ENCODE measurements around the gene EYS. TPM values are rescaled to one million over a fixed set of nuclear protein-coding genes. Genes with fewer than 3 reads are reported as not detected.

The EYS gene
- total RNA-seq, 1 experiment from 2014 or later = not detected

DNA sequence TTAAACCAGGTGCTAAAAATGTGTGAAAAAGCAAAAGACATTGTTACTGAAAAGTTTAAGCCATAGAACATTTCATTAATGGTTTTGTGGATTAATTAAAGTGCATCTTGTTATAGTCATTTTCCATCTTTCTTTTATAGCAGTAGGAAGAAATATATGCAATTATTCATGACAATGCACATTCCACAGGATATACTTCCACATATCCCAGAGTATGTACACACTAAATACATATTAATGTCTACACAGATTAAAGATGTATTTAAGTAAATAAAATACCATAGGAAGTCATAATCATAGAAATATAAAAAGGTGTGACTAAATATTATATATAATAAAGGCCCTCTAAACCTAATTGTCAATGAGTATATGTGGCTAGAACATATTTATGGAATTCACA is 1492.7 kb downstream of the EYS start:
- no peaks in the 10 kb centered on the region for H3K27me3 ChIP-seq (replicated peaks; ENCODE audit: control insufficient read depth, insufficient read depth, low read length)
- no TSS peak for BruUV-seq (replicated peaks)
- Mint-ChIP-seq H3K4me3 (ENCODE audit: unreplicated experiment) (no peak overlapping the region), H3K27me3 (ENCODE audit: insufficient read depth, unreplicated experiment) (no peaks in the 10 kb centered on the region), H3K27ac (ENCODE audit: unreplicated experiment) (no peak overlapping the region), H3K4me1 (ENCODE audit: low read depth, unreplicated experiment) (peaks cover 15% of the 10 kb centered on the region), H3K36me3 (ENCODE audit: insufficient read depth, unreplicated experiment) (no peaks in the 10 kb centered on the region), H3K9me3 (ENCODE audit: unreplicated experiment) (no peaks in the 10 kb centered on the region)
- TF ChIP-seq, protein P1, sequence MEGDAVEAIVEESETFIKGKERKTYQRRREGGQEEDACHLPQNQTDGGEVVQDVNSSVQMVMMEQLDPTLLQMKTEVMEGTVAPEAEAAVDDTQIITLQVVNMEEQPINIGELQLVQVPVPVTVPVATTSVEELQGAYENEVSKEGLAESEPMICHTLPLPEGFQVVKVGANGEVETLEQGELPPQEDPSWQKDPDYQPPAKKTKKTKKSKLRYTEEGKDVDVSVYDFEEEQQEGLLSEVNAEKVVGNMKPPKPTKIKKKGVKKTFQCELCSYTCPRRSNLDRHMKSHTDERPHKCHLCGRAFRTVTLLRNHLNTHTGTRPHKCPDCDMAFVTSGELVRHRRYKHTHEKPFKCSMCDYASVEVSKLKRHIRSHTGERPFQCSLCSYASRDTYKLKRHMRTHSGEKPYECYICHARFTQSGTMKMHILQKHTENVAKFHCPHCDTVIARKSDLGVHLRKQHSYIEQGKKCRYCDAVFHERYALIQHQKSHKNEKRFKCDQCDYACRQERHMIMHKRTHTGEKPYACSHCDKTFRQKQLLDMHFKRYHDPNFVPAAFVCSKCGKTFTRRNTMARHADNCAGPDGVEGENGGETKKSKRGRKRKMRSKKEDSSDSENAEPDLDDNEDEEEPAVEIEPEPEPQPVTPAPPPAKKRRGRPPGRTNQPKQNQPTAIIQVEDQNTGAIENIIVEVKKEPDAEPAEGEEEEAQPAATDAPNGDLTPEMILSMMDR (IDR thresholded peaks at IDR 0.05; ENCODE audit: insufficient read depth in 1 of 2, low read depth in 1 of 2, low read length in 1 of 2, severe bottlenecking in 1 of 2, unreplicated experiment in 1 of 2) = no peak
- H3K36me3 ChIP-seq (ENCODE audit: control insufficient read depth, insufficient read depth, low read length) = no peaks in the 10 kb centered on the region
- H3K4me3 ChIP-seq (ENCODE audit: low read depth, low read length) = no peak overlapping the region
- peaks cover 5% of the 10 kb centered on the region; the same call in 1 of the 2 replicates for H3K4me1 ChIP-seq
- ChIA-PET CTCF (no interaction called here), POLR2A (no interaction called here)
- H3K9me3 ChIP-seq = no peaks in the 10 kb centered on the region
- intact Hi-C loops (cut with micrococcal nuclease; ENCODE audit: unreplicated experiment) = no loop called here
- DNase-seq = no peak

- Mint-ChIP-seq H3K27me3 (ENCODE audit: insufficient read depth, unreplicated experiment) (no peaks in the 10 kb centered on the region), H3K4me1 (ENCODE audit: low read depth, unreplicated experiment) (peaks cover 9% of the 10 kb centered on the region), H3K36me3 (ENCODE audit: insufficient read depth, unreplicated experiment) (no peaks in the 10 kb centered on the region), H3K27ac (ENCODE audit: unreplicated experiment) (no peak overlapping the region), H3K4me3 (ENCODE audit: unreplicated experiment) (no peak overlapping the region), H3K9me3 (ENCODE audit: unreplicated experiment) (no peaks in the 10 kb centered on the region)
- H3K9me3 ChIP-seq = no peaks in the 10 kb centered on the region
- TF ChIP-seq, protein P1 (IDR thresholded peaks at IDR 0.05; ENCODE audit: insufficient read depth in 1 of 2, low read depth in 1 of 2, low read length in 1 of 2, severe bottlenecking in 1 of 2, unreplicated experiment in 1 of 2) = no peak
- no TSS peak for BruUV-seq (replicated peaks)
- CTCF ChIA-PET = no interaction called here
- peaks cover 5% of the 10 kb centered on the region; the same call in 1 of the 2 replicates for H3K4me1 ChIP-seq
- no peak for DNase-seq
- intact Hi-C loops (cut with micrococcal nuclease; ENCODE audit: unreplicated experiment) = no loop called here
- H3K36me3 ChIP-seq (ENCODE audit: control insufficient read depth, insufficient read depth, low read length) = no peaks in the 10 kb centered on the region
- no peak overlapping the region for H3K4me3 ChIP-seq (ENCODE audit: low read depth, low read length)
- H3K27me3 ChIP-seq (replicated peaks; ENCODE audit: control insufficient read depth, insufficient read depth, low read length) = no peaks in the 10 kb centered on the region
- POLR2A ChIA-PET = no interaction called here
Measured at GRCh38 chr6:64213697-64214096, 1493.3 kb downstream of the EYS start.

- H3K36me3 ChIP-seq (ENCODE audit: control insufficient read depth, insufficient read depth, low read length) = no peaks in the 10 kb centered on the region
- H3K9me3 ChIP-seq = no peaks in the 10 kb centered on the region
- H3K4me1 ChIP-seq = no peaks in the 10 kb centered on the region
- no peak overlapping the region for H3K27ac Mint-ChIP-seq (ENCODE audit: unreplicated experiment)
- DNase-seq = no peak
- no peak overlapping the region for H3K4me3 ChIP-seq (ENCODE audit: low read depth, low read length)
- ChIA-PET CTCF (no interaction called here), POLR2A (no interaction called here)
- H3K4me1 Mint-ChIP-seq (ENCODE audit: low read depth, unreplicated experiment) = no peaks in the 10 kb centered on the region
- H3K9me3 Mint-ChIP-seq (ENCODE audit: unreplicated experiment) = no peaks in the 10 kb centered on the region
- TF ChIP-seq, protein P1 (IDR thresholded peaks at IDR 0.05; ENCODE audit: insufficient read depth in 1 of 2, low read depth in 1 of 2, low read length in 1 of 2, severe bottlenecking in 1 of 2, unreplicated experiment in 1 of 2) = no peak
- H3K36me3 Mint-ChIP-seq (ENCODE audit: insufficient read depth, unreplicated experiment) = no peaks in the 10 kb centered on the region
- no TSS peak for BruUV-seq (replicated peaks)
- no peaks in the 10 kb centered on the region for H3K27me3 ChIP-seq (replicated peaks; ENCODE audit: control insufficient read depth, insufficient read depth, low read length)
- H3K4me3 Mint-ChIP-seq (ENCODE audit: unreplicated experiment) = no peak overlapping the region
- no peaks in the 10 kb centered on the region for H3K27me3 Mint-ChIP-seq (ENCODE audit: insufficient read depth, unreplicated experiment)
- intact Hi-C loops (cut with micrococcal nuclease; ENCODE audit: unreplicated experiment) = no loop called here
Measured at GRCh38 chr6:64197246-64197645, 1509.8 kb downstream of the EYS start.

Measured in Caco-2 (cell line).